Measurements from ENCODE around the gene CCL26. TPM values are rescaled to one million over a fixed set of nuclear protein-coding genes. Genes with fewer than 3 reads are reported as not detected.
"Not testable (repeated sequence)": the region's sequence is repeated elsewhere in the genome, so short reads cannot be mapped to it uniquely, and the experiment has no call there.

Gene CCL26
- total RNA-seq, 1 experiment from 2014 or later = not detected

- in situ Hi-C loops (cut with HindIII; ENCODE audit: low pct_unique_long_range_greater_than_20kb, low sequenced_read_pairs) = no loop called here
- DNase-seq (ENCODE audit: low read depth) = no peak
Observed at GRCh38 chr7:75725306-75725705, 46.7 kb downstream of the CCL26 start.

- in situ Hi-C loops (cut with HindIII; ENCODE audit: low pct_unique_long_range_greater_than_20kb, low sequenced_read_pairs) = no loop called here
- no peak for DNase-seq (ENCODE audit: low read depth)
Observed at GRCh38 chr7:75723444-75723843, 48.6 kb downstream of the CCL26 start.

GRCh38 chr7:75722373-75722772 lies 49.6 kb downstream of the CCL26 start:
- in situ Hi-C loops (cut with HindIII; ENCODE audit: low pct_unique_long_range_greater_than_20kb, low sequenced_read_pairs) = no loop called here
- DNase-seq (ENCODE audit: low read depth) = no peak

GRCh38 chr7:75721922-75722321 lies 50.1 kb downstream of the CCL26 start:
- DNase-seq (ENCODE audit: low read depth); in situ Hi-C loops (cut with HindIII; ENCODE audit: low pct_unique_long_range_greater_than_20kb, low sequenced_read_pairs): not testable (repeated sequence)

GRCh38 chr7:75721426-75721825 lies 50.6 kb downstream of the CCL26 start:
- in situ Hi-C loops (cut with HindIII; ENCODE audit: low pct_unique_long_range_greater_than_20kb, low sequenced_read_pairs) = no loop called here
- DNase-seq (ENCODE audit: low read depth) = no peak

- DNase-seq (ENCODE audit: low read depth) = no peak
- in situ Hi-C loops (cut with HindIII; ENCODE audit: low pct_unique_long_range_greater_than_20kb, low sequenced_read_pairs) = no loop called here
Observed at GRCh38 chr7:75719626-75720025, 52.4 kb downstream of the CCL26 start.

Other genes starting within 250 kb of the CCL26 start
- 21.8 and 25.3 TPM in 2 replicates for gene HIP1, start 33.3 kb downstream of the CCL26 start, total RNA-seq (2014; rRNA removed; shearing (Covaris generic); ENCODE audit: low replicate concordance)
- gene CCL24, start 41.6 kb upstream of the CCL26 start, total RNA-seq (2014; rRNA removed; shearing (Covaris generic); ENCODE audit: low replicate concordance) = not detected in 2 replicates
- gene RHBDD2, start 106.8 kb upstream of the CCL26 start, total RNA-seq (2014; rRNA removed; shearing (Covaris generic); ENCODE audit: low replicate concordance) = 19.8 and 21.8 TPM in 2 replicates
- gene POR, start 142.9 kb upstream of the CCL26 start, total RNA-seq (2014; rRNA removed; shearing (Covaris generic); ENCODE audit: low replicate concordance) = 94.8 and 144 TPM in 2 replicates
- 28.8 and 36.5 TPM in 2 replicates for gene TMEM120A, start 222.4 kb upstream of the CCL26 start, total RNA-seq (2014; rRNA removed; shearing (Covaris generic); ENCODE audit: low replicate concordance)